Fibroblast of skin of back (primary cell): ENCODE results near the gene RUFY1.
A peak's percentile ranks its signal among the peaks of the same experiment; 100 is the strongest.
"Not testable (repeated sequence)": the region's sequence is repeated elsewhere in the genome, so short reads cannot be mapped to it uniquely, and the experiment has no call there.

Experiments
- DNase-seq: peaks from one replicate; pipeline ENCODE4 v3.0.0-alpha.2; 2013

Gene RUFY1

DNA sequence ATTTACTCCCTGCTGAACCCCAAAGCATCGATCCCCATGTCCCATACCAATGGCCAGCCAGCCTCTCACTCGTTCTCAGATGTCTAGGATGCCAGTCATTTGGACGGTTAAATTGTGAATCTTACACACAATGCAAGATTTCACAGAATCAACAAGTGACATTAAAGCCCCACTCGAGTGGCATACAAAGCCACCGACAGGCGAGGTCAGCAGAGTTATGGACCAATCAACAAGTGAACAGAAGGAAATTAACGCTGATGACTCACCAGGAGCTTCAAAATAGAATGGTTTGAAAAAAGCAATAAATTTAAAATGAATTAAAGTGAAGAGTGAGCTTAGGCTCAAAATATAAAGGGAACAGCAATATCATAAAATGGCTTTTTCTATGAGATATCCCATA, 8.2 kb upstream of the RUFY1 start:
- DNase-seq = no peak

DNA sequence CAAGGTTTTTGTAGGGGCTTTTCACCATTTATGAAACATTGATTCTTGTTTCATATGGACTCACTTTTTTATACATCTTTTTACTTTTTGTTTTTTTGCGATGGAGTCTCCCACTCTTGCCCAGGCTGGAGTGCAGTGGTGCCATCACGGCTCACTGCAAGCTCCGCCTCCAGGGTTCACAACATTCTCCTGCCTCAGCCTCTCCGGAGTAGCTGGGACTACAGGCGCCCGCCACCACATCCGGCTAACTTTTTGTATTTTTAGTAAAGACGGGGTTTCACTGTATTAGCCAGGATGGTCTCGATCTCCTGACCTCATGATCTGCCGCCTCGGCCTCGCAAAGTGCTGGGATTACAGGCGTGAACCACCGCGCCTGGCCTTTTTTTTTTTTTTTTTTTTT, 7.1 kb upstream of the RUFY1 start:
- not testable (repeated sequence) for DNase-seq

DNA sequence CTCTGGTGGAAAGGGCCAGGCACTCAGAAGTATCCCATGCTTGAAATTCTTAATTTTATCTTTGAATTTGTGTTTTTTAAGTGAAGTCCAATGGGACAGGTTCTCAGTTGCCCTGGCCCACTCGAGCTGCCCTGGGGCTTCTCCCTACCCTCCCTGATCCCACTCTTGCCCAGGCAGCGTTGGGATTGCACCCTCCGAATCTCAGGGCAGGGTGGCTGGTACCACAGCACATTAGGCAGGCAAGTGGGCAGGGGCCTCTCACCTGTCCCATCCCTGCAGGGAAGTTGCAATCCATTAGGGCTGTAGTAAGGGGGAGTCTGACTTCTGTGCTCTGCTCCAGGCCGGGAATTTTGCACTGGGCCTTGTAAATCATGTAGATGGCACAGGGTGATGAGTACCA, 2.7 kb downstream of the RUFY1 start:
- no peak for DNase-seq

DNA sequence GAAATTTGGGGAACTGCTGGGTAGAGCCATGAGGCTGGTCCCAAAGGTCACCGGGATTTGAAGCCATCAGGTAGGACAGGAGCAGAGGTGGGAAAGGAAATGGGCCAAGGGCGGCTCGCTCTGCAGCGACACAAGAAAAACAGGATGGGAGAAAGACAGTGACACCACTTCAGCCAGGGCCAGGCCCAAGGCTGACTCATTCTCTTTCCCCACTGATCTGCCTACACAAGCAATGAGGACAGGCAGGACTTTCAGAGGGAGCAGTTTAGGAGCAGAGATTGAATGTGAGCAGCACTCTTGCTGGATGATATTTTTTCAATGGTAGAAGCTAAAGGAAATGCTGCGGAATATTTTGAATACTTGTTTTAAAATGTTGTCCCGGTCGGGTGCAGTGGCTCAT, 3.5 kb downstream of the RUFY1 start:
- DNase-seq = peak; percentile 69

DNA sequence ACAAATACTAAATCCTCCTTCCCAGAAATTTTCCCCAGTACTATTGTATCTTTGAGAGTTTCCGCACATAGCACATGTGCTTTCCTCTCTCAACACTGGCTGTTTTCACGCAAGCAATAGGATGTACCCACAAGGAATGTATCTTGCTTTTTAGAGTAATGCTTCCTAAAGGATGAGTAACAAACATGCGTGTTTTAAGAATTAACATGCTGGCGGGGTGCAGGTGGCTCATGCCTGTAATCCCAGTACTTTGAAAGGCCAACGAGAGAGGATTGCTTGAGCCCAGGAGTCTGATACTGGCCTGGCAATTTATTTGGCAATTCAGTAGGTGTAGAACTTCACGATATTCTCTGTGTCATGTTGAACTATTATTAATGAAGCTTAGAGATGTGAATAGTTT, 4.6 kb downstream of the RUFY1 start:
- DNase-seq = no peak

DNA sequence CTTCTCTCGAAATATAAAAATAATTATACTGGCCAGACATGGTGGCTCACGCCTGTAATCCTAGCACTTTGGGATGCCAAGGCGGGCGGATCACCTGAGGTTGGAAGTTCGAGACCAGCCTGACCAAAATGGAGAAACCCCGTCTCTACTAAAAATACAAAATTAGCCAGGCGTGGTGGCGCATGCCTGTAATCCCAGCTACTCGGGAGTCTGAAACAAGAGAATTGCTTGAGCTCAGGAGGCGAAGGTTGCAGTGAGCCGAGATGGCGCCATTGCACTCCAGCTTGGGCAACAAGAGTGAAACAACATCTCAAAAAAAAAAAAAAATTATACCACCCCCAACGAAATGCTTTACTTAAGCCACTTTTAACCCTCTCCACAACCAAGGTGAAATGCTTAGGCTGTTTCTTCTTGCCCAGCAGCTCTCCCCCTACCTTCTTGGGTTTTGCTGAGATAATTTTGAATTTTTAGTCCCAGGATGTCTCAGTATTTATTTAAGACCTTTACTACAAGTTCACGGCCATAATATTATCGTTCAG, 8.0 kb downstream of the RUFY1 start:
- not testable (repeated sequence) for DNase-seq

DNA sequence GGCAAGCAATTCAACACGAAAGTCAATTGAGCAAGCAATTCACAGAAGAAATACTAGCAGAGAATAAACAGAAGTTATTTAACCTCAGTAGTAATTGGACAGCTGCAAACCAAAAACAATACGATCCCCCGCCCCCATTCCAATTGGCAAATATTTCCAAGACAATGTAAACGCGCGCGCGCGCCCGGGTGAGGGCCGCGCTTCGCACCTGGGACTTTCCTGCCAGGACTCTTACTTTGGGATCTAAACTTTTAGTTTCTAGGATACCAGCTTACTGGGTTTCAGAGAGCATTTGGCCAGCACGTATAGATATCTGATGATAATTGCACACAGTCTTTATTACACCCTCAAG, 8.6 kb downstream of the RUFY1 start:
- DNase-seq = peak; percentile 34

DNA sequence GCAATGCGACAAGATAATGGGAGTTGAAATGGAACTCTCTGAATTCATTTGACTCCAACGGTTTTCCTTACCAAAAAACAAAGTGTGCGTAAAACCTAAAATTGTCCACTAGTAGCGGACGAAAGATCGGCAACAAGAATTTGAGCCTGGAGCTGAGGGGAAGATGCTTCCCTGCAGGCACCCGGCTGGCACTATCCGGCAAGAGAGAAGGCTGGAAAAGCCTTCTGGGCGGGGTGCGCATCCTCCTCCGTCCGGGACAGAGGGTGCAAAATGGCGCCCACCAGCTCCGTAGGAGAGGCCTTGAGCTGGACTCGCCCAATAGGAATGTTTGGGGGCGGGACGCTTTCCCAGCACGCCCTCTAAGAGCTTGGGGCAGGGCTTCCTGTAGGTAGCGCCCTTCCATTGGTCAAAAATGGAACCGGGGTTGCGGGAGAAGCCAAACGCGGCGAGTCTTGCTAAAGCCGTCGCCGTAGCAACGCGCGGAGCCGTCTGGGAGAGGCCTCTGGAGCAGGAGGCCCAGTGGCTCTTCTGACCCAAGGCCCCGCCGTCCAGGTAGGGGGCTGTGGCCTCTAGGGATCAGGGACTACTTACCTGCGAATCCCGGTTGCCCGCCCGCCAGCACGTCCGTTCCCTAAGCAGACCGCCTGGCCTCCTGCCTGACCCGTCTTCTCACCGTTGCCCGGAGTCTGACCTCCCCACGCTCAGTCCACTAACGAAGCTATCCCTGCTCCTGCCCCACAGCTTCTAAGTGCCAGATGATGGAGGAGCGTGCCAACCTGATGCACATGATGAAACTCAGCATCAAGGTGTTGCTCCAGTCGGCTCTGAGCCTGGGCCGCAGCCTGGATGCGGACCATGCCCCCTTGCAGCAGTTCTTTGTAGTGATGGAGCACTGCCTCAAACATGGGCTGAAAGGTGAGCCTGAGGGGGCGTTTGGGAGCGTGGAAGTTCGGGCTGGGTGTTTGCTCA, 9.2 kb downstream of the RUFY1 start:
- DNase-seq = peak; percentile 99

DNA sequence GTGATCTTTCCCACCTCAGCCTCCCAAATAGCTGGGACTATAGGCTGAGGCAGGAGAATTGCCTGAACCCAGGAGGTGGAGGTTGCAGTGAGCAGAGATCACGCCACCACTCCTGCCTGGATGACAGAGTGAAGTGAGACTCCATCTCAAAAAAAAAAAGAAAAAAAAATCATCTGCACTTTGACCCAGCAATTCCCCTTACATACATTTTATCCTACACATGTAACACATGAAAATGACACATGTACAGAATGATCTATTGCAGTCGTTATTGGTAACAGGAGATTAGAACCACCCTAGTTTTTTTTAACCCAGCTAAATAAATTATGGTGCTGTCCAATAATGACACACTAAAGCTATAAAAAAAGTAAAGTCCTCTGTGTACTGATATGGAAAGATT, 14.2 kb downstream of the RUFY1 start:
- no peak for DNase-seq

DNA sequence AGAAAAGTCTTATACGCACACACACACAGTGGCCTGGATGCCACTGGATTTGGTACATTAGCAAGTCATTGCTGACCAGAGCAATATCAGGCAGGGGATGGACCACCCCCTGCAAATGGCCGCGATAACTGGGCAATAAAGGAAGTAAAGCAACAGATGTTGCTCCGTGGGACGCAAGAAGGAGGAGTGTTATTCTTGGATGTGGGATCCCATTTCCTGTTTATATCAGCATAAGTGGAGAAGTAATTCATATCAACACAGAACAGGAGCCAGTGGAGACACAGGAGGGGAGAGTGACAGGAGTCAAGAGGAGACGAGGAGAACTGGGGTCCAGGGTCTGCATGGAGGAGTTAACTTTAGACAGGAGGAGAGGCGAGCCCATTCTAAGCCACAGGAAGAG, 18.4 kb downstream of the RUFY1 start:
- no peak for DNase-seq

DNA sequence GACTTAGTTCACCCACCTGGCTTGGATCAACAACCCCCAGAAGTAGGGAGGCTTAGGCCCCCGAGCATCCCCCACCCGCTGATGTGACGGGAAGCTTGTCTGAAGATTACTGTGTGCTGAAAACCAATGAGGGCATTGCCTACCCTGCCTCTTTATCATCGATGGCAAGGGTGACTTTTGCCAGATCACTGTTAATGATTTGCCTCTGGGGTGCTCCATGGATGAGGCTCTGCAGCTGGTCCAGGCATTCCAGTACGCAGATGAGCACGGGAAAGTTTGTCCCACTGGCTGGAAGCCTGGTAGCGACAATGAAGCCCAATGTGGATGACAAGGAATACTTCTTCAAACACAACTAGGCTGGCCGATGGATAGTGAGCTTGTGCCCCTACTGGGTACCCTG, 22.0 kb downstream of the RUFY1 start:
- DNase-seq = no peak

DNA sequence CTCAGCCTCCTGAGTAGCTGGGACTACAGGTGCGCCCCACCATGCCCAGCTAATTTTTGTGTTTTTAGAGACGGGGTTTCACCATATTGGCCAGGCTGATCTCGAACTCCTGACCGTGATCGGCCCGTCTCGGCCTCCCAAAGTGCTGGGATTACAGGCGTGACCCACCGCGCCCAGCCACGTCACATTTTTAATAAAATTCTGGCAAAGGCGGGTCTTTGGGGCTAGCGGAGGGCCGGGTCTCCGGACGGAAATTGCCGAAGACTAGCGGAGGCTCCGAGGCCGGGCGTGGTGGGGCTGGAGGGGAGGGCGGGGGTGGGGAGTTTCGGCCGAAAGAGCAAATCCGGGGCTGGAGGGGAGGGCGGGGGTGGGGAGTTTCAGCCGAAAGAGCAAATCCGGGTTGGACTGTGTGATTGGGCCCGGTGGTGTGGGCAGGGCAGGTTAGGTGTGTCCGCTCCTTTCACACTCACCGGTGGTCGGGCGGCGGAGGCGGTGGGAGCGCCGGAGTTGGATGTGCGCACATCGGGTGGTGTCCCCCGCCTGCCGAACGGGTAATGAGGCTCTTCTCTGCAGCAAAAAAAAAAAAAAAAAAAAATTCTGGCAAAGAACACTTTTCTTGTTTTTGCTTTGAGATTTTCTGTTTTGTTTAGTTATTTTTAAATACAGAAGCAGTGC, 27.1 kb downstream of the RUFY1 start:
- DNase-seq = no peak

DNA sequence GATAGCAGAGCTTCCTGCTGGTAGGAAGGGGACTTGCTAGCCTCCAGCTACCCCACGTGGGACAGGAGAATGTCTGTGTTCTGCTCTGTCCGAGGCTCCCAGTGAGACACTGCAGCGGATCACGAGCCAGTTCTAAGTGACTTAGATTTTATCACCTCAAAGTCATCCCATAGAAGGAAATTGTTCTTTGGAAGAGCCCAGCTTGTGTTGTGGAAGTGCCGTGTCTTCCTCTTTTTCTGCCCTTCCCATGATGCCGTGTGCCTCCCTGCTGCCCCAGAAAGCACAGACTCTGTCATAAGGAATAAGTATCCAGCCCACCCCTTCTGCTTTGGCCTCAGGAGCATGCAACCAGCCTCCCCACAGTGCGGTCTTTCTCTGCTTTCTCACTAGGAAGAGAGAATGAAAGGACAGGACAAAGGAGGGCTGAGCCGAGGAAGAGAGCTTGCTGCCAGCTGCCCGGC, 35.6 kb downstream of the RUFY1 start:
- no peak for DNase-seq

DNA sequence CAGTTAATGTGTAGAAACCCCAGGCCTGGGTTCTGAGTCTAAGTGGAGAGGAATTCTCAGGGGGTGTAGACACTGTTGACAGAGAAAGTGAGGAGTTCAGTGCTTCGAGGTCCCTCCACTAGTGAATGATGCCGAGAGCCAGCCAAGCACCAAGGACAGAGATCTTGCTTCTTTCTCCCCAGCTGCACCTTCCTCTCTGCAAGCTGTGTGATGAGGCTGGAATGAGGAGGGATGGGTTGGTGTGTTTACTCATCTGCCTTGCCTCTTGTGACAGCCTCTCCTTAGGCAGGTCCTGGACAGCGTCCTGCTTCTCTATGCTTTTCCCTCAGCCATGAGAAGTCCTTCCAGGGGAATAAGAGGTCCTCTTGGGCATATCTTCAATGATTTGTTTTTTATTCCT, 37.8 kb downstream of the RUFY1 start:
- no peak for DNase-seq

DNA sequence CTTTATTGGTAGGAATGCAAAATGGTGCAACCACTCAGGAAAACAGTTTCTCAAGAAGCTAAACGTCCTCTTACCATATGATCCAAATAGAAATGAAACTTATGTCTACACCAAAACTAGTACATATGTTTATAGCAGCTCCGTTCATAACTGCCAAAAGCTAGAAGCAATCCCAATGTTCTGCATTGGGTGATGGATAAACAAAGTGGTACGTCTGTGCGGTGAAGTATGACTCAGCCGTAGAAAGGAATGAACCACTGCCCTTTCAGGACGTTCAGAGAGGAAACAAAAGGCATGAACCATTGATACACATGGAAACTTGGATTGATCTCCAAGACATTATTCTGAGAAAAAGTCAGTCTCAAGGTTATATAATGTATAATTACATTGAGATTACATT, 45.6 kb downstream of the RUFY1 start:
- DNase-seq = no peak

DNA sequence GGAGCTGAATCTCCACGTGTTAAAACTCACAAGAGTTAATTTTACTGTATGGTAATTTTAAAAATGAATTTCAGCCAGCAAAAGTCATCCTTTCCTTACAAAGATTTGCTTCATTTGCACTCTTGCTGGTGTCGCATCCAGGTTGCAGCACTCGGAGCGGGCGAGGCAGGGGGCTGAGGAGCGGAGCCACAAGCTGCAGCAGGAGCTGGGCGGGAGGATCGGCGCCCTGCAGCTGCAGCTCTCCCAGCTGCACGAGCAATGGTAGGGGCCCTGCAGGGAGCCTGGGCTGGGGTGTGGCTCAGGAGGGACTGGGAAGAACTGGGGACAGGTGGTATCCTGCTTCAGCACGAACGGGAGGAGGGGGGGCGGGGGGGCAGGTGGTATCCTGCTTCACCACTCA, 46.1 kb downstream of the RUFY1 start:
- no peak for DNase-seq

DNA sequence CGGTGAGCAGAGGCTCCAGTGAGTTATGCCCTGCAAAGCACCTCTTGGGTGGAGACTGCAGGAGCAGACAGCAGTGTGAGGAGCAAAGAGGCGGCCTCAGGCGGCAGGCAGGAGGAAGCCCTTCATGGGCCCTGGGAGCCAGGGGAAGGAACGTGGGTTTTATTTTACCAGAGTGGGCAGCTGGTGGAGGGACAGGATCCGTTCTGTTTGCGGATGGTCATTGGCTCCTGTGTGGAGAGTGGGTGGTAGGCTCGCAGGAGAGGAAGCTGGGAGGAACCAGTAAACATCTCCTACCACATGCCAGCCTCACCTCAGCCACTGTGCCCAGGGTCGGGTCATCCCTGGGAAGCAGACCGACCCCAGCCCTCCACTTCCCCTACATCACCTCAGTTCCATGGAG, 48.7 kb downstream of the RUFY1 start:
- DNase-seq = no peak

DNA sequence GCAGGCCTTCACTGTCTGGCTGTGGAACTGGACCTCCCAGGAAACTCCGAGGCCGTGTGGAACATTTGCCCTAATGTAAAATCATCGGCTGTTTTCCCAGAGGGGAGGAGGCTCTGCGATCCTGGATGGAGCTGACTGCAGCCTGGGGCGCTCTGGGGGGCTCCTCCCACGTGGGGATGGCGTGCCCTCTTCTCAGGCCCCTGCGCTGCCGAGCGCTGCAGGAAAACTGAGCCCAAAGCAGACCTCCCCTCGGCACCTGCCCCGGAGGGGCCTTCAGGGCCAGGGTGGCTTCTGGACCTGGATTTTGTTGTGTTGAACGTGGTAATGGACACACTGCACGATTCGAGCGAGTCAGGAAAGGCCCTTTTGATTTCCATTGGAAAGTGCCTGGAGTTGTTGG, 49.2 kb downstream of the RUFY1 start:
- DNase-seq = no peak

DNA sequence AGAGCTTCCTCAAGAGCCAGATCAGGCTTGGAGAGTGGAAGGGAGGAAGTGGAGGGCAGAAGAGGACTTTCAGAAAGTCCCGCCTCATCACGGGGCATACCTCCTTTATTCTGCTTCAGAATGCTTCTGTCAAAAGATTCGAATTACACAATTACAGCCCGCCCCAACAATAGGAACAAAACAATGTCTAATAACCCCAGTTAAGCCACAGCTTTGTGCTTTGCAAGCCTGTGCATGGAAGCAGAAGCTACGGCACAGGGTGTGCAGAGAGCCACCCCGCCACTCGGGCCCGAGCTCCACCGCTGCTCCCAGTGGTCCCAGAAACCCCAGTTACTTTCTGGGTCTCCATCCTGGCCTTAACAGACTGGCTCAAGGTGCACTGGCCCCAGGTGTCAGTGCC, 49.6 kb downstream of the RUFY1 start:
- DNase-seq = no peak

DNA sequence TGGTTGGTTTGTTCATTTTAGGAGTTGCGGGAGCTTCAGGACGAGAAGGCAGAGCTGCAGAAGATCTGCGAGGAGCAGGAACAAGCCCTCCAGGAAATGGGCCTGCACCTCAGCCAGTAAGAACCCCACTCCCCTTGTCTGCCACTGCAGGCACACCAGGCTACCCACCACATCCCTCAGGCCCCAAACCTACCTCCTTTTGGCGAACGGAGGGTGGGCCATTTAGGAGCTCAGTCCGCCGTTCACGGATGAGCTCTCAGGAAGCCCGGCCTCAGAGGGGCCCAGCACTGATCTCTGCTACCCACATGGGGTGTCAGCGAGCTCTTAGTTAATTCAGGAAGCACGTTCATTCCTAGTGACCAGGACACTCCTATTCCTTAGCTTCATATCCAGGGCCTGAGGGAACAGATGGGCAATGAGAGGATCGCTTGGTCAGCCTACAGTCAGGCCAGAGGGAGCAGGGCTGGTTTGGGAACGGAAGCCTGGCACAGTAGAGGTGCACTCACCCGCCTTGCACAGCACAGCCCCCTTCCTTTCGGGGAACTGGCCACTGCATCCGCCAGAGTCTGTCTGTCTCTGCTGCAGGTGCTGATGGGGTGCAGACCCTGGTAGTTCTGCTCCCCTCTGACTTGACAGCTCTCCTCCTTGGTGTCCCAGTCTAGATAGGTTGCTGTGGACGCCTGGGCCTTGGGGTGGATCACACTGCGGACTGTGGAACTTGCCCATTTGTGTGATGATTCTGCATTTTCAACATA, 51.7 kb downstream of the RUFY1 start:
- no peak for DNase-seq

DNA sequence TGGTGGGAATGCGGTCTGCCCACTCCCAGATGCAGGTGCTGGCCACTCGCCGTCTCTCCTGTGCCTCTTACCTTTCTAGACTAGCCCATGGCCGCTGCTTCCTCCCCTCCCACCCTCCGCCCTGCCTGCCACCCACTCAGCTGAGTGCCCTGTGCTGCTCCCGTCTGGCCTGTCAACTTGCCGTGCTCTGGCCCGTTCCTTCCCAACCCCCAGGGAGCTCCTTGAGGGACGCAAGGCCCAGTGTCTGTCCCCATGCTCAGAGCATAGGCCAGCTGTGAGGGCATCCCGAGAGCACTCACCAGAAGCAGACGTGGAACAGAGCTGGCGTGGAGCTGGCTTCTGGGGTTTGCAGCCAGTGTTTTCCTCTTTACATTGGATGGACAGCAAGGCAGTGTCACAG, 53.0 kb downstream of the RUFY1 start:
- no peak for DNase-seq

DNA sequence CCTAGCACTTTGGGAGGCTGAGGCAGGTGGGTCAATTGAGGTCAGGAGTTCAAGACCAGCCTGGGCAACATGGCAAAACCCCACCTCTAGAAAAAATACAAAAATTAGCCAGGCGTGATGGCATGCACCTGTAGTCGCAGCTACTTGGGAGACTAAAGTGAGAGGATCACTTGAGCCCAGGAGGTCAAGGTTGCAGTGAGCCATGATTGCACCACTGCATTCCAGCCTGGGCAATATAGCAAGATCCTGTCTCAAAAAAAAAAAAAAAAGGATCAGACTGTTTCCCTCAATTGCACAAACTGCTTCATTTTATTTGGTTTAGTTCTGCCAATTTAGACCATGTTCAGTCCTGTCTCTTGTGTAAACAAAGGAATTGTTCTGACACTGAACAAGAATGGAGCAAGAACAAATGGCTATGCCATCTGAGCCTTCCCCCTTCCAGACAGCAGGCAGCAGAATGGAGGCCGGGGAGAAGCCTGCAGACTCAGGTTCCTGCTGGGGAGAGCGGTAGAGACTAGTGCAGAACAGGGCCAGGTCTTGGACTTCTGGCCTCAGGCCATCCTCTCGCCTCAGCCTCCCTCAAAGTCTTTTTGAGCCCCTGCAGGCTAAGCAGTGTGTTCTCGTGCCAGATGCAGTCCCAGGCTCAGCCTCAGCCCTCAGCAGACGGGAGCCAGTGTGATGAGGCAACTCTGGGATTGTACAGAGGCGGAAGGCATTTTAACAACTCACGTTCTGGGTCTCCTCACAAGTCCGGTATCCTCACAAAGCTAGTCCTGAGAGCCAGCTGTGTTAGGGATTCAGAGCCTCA, 54.9 kb downstream of the RUFY1 start:
- DNase-seq = no peak
